Measurements from ENCODE around the gene DLGAP5.

DNA sequence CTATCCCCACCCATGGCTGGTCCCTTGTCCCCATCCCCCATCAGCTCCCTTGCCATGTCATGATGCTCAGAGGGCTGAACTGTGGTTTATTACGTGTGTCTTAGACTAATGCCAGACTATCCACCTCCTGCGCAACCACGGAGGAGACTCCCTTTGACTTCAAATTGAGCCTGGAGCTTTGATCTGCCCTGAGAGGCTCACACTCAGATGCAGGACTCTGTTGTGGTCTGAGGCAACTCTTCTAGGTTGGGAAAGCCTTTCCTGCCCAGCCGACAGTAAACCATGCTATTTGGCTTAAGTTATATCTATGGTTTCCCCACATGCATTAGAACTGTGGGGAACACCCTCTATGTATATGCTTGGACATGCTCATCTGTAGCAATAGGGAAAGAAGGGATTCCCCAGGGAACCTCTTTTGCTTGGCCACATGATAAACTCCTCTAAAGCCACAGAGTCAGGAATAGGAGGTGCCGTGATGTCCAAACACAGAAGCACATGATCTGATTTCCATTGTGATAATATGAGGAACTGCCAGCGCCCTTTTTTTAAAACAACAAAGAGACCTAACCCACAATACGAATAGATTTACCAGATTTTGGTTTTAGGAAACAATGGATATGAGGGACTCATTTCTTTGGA lies 73.5 kb downstream of the DLGAP5 start:
- TF ChIP-seq GATA3 (IDR thresholded peaks at IDR 0.05; ENCODE audit: low read depth, low read length) (no peak), GATA2 (IDR thresholded peaks at IDR 0.05; ENCODE audit: low read depth, low read length) (no peak)

Data from SH-SY5Y (cell line).